ENCODE results near the gene AXL. TPM values are rescaled to one million over a fixed set of nuclear protein-coding genes. Genes with fewer than 3 reads are reported as not detected.

The AXL gene
- total and polyA plus RNA-seq, 9 of the 15 experiments (the other 6 are each of a cell fraction or from before 2014, with no cell fraction given) = 0.80 to 6.6 (median 1.6) TPM

DNA sequence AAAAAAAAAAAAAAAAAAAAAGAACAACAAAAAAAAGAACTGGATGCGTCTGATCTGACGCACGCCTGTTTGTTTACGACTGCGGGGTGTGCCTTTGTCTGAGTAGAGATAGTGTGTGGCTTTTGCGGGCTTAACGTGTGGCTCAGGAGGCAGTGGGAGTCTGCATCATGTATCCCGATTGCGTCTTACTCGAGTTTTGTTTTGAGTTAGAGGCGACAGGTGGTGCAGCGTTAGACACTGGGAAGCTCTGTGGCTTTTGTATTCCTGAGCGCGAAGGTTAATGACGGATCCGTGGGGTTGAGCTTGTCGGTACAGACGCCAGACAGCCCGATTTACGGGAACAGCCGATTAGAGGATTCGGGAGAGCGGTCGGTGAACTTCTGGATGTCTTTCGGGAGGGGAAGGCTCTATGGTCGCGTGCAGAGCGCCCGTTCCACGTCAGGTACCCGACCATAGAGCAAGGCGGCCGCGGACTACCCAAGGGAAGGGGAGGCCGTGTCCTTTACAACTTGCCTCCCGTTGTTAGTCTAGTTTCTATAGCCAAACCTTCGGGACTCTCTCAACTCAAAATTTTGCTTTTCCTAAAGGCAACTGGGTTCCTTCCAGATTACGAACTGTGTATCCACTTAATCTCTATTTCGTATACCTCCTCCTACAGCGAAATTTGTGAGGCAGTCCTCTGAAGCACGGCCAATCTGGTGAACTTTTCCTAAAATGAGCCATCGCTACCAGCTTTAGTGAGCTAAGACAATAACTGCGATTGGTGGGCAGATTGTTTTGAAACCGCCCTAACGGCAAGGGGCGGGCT, 44.2 kb downstream of the AXL start (continued):
- TF ChIP-seq RREB1 (CRISPR knock-in tag; IDR thresholded peaks at IDR 0.05) (no peak), ZNF77 (CRISPR knock-in tag; IDR thresholded peaks at IDR 0.05) (no peak), CREB3L1 (IDR thresholded peaks at IDR 0.05; ENCODE audit: borderline replicate concordance, low read depth) (peak; percentile 51; the same call in 1 of the 2 replicates), FIP1L1 (IDR thresholded peaks at IDR 0.05; ENCODE audit: low read depth, low read length, poor library complexity, severe bottlenecking) (no peak), MED1 (CRISPR knock-in tag; IDR thresholded peaks at IDR 0.05; ENCODE audit: borderline replicate concordance) (no peak), CCNT2 (IDR thresholded peaks at IDR 0.05; ENCODE audit: borderline replicate concordance, extremely low read depth, insufficient read length, low read depth, low read length) (no peak), SNRNP70 (optimal IDR thresholded peaks at IDR 0.05; ENCODE audit: low read depth, low read length) (no peak), CXXC5 (CRISPR knock-in tag; IDR thresholded peaks at IDR 0.05) (peak; percentile 73), BRD9 (IDR thresholded peaks at IDR 0.05; ENCODE audit: low read depth, partially characterized antibody) (peak; percentile 92), NR0B1 (IDR thresholded peaks at IDR 0.05; ENCODE audit: partially characterized antibody) (no peak), MTA1 (IDR thresholded peaks at IDR 0.05; ENCODE audit: borderline replicate concordance) (no peak)
- TF ChIP-seq, protein P1, sequence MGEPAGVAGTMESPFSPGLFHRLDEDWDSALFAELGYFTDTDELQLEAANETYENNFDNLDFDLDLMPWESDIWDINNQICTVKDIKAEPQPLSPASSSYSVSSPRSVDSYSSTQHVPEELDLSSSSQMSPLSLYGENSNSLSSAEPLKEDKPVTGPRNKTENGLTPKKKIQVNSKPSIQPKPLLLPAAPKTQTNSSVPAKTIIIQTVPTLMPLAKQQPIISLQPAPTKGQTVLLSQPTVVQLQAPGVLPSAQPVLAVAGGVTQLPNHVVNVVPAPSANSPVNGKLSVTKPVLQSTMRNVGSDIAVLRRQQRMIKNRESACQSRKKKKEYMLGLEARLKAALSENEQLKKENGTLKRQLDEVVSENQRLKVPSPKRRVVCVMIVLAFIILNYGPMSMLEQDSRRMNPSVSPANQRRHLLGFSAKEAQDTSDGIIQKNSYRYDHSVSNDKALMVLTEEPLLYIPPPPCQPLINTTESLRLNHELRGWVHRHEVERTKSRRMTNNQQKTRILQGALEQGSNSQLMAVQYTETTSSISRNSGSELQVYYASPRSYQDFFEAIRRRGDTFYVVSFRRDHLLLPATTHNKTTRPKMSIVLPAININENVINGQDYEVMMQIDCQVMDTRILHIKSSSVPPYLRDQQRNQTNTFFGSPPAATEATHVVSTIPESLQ (CRISPR knock-in tag; IDR thresholded peaks at IDR 0.05) = peak; percentile 80; the same call in 1 of the 2 replicates
- TF ChIP-seq, protein P2, sequence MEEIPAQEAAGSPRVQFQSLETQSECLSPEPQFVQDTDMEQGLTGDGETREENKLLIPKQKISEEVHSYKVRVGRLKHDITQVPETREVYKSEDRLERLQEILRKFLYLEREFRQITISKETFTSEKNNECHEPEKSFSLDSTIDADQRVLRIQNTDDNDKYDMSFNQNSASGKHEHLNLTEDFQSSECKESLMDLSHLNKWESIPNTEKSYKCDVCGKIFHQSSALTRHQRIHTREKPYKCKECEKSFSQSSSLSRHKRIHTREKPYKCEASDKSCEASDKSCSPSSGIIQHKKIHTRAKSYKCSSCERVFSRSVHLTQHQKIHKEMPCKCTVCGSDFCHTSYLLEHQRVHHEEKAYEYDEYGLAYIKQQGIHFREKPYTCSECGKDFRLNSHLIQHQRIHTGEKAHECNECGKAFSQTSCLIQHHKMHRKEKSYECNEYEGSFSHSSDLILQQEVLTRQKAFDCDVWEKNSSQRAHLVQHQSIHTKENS (CRISPR knock-in tag; IDR thresholded peaks at IDR 0.05) = no peak
